Measurements from ENCODE around the gene YAF2.
"Not testable (repeated sequence)": the region's sequence is repeated elsewhere in the genome, so short reads cannot be mapped to it uniquely, and the experiment has no call there.

The YAF2 gene

DNA sequence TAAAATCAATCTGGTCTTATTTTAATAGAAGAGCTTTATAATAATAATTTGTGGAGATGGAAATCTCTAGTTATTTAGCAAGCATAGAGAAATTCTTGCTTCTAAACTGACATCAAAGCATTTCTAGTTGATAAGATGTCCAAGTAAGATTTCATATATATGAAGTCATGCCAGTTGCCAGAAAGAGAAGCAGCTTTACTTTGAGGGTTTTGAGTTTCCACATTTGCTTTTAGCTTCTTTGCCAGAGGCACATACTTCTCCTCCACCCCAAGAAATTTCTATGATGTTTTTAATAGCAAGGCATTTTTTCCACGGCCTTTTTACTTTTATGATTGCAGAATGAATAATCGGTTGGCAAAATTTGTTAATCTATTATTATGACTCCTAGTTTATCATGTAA lies 24.2 kb upstream of the YAF2 start:
- Mint-ChIP-seq H3K36me3 (ENCODE audit: low read depth) (no peaks in the 10 kb centered on the region), H3K27ac (no peak overlapping the region), H3K27me3 (ENCODE audit: low read depth, poor library complexity) (no peaks in the 10 kb centered on the region), H3K4me1 (peaks cover 2% of the 10 kb centered on the region), H3K9me3 (no peaks in the 10 kb centered on the region), H3K4me3 (no peak overlapping the region)
- DNase-seq, result no peak
- TF ChIP-seq, protein P1, sequence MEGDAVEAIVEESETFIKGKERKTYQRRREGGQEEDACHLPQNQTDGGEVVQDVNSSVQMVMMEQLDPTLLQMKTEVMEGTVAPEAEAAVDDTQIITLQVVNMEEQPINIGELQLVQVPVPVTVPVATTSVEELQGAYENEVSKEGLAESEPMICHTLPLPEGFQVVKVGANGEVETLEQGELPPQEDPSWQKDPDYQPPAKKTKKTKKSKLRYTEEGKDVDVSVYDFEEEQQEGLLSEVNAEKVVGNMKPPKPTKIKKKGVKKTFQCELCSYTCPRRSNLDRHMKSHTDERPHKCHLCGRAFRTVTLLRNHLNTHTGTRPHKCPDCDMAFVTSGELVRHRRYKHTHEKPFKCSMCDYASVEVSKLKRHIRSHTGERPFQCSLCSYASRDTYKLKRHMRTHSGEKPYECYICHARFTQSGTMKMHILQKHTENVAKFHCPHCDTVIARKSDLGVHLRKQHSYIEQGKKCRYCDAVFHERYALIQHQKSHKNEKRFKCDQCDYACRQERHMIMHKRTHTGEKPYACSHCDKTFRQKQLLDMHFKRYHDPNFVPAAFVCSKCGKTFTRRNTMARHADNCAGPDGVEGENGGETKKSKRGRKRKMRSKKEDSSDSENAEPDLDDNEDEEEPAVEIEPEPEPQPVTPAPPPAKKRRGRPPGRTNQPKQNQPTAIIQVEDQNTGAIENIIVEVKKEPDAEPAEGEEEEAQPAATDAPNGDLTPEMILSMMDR (IDR thresholded peaks at IDR 0.05), result no peak

DNA sequence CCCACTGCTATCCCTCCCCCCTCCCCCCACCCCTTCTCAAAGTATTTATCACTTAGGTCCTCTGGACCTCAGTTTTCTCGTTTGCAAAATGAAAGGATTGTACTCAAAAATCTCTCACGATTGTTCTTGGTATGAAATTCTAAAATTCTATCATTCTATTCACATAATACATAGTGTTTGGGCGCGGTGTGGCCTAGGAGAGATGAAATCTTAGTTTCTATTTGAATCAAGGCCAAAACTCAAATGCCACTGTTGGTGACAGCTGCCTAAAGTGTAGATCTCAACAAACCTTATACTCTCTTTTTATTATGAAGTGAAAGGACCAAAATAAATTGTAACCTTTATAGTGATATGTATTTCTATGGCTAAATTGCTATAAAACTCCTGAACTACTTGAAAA lies 23.7 kb upstream of the YAF2 start:
- Mint-ChIP-seq H3K9me3 (no peaks in the 10 kb centered on the region), H3K36me3 (ENCODE audit: low read depth) (no peaks in the 10 kb centered on the region), H3K4me3 (no peak overlapping the region), H3K27me3 (ENCODE audit: low read depth, poor library complexity) (no peaks in the 10 kb centered on the region), H3K4me1 (no peaks in the 10 kb centered on the region), H3K27ac (no peak overlapping the region)
- TF ChIP-seq, protein P1 (IDR thresholded peaks at IDR 0.05), result no peak
- no peak for DNase-seq

DNA sequence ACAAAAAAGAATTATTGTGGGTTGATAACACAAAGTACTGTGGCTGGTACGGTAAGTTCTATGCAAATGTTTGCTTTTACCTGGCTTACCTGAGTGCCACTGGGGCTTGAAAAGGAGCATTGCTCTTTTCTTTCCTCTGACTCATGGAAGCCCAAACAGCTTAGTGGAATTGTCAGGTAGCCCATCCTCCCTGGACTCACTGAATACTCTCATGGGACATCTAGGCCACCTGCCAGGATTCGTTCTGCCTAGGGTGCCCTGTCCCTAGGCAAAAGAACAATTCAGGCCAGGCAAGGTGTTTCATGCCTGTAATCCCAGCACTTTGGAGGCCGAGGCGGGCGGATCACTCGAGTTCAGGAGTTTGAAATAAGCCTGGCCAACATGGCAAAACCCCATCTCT lies 22.5 kb upstream of the YAF2 start:
- no peaks in the 10 kb centered on the region for H3K27me3 Mint-ChIP-seq (ENCODE audit: low read depth, poor library complexity)
- H3K4me3 Mint-ChIP-seq, result no peak overlapping the region
- DNase-seq, result no peak
- H3K36me3 Mint-ChIP-seq (ENCODE audit: low read depth), result no peaks in the 10 kb centered on the region
- TF ChIP-seq, protein P1 (IDR thresholded peaks at IDR 0.05), result no peak
- H3K9me3 Mint-ChIP-seq, result no peaks in the 10 kb centered on the region
- H3K27ac Mint-ChIP-seq, result no peak overlapping the region
- H3K4me1 Mint-ChIP-seq, result no peaks in the 10 kb centered on the region

DNA sequence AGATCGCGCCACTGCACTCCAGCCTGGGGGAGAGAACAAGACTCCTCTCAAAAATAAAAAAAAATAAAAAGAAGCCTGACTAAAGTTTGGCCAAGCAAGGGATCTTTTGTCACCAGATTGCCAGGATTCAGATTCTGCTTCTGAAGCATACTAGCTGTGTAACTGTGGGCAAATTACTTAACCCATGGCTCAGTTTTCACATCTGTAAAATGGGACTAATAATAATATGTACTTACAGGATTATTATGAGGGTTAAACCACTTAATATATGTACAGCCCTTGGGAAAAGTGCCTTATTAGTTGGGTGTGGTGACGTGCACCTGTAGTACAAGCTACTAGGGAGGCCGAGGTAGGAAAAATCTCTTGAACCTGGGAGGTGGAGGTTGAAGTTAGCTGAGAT lies 21.7 kb upstream of the YAF2 start:
- peaks cover 3% of the 10 kb centered on the region for H3K9me3 Mint-ChIP-seq
- H3K4me3 Mint-ChIP-seq, result no peak overlapping the region
- TF ChIP-seq, protein P1 (IDR thresholded peaks at IDR 0.05), result no peak
- H3K27me3 Mint-ChIP-seq (ENCODE audit: low read depth, poor library complexity), result no peaks in the 10 kb centered on the region
- DNase-seq, result no peak
- H3K36me3 Mint-ChIP-seq (ENCODE audit: low read depth), result no peaks in the 10 kb centered on the region
- no peaks in the 10 kb centered on the region for H3K4me1 Mint-ChIP-seq
- peak overlapping the region; percentile 43 for H3K27ac Mint-ChIP-seq

- H3K9me3 Mint-ChIP-seq, result peaks cover 21% of the 10 kb centered on the region
- peaks cover 8% of the 10 kb centered on the region for H3K27me3 Mint-ChIP-seq (ENCODE audit: low read depth, poor library complexity)
- DNase-seq, result no peak
- H3K36me3 Mint-ChIP-seq (ENCODE audit: low read depth), result peaks cover 5% of the 10 kb centered on the region
- H3K4me3 Mint-ChIP-seq, result no peak overlapping the region
- no peaks in the 10 kb centered on the region for H3K4me1 Mint-ChIP-seq
- no peak overlapping the region for H3K27ac Mint-ChIP-seq
- TF ChIP-seq, protein P1 (IDR thresholded peaks at IDR 0.05), result no peak
These were observed 17.8 kb upstream of the YAF2 start for GRCh38 chr12:42255866-42256261.

DNA sequence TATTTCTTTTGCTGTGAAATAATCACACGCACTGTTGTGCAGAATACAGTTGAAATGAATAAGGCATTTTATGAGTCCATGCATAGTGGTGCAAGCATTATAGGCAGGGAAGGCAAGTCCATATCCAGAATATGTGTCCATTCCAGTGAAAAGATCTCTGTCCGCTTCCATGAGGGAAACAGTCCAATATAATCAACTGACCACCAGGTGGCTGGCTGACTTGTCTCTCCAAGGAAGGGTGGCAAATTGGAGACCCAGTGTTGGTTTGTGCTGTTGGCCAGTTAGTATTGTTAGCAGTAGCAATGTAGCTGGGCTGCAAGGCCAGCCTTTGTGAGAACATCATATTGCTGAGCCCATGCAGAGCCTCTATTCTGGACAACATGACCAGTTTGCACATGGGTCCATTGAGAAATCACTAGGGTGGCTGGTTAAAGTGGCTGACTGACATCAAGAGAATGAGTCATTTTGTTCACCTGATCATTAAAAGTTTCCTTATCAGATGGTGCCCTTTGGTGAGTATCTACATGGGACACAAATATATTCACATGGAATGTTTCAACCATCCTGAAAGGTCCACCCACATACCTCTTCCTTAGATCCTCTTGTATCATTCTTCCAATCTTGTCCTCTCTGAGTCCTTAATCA lies 17.3 kb upstream of the YAF2 start:
- no peak for DNase-seq
- no peak overlapping the region for H3K4me3 Mint-ChIP-seq
- TF ChIP-seq, protein P1 (IDR thresholded peaks at IDR 0.05), result no peak

DNA sequence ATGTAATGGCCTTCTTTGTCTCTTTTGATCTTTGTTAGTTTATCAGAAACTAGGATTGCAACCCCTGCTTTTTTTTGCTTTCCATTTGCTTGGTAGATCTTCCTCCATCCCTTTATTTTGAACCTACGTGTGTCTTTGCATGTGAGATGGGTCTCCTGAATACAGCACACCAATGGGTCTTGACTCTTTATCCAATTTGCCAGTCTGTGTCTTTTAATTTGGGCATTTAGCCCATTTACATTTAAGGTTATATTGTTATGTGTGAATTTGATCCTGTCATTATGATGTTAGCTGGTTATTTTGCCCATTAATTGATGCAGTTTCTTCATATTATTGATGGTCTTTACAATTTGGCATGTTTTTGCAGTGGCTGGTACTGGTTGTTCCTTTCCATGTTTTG lies 14.6 kb upstream of the YAF2 start:
- peaks cover 21% of the 10 kb centered on the region for H3K9me3 Mint-ChIP-seq
- peaks cover 23% of the 10 kb centered on the region for H3K27me3 Mint-ChIP-seq (ENCODE audit: low read depth, poor library complexity)
- H3K4me1 Mint-ChIP-seq; DNase-seq; H3K36me3 Mint-ChIP-seq (ENCODE audit: low read depth); H3K4me3 Mint-ChIP-seq; H3K27ac Mint-ChIP-seq: not testable (repeated sequence)

More for the DNA sequence above, 17.3 kb upstream of the YAF2 start:
- H3K27ac Mint-ChIP-seq, result no peak overlapping the region
- H3K27me3 Mint-ChIP-seq (ENCODE audit: low read depth, poor library complexity), result peaks cover 12% of the 10 kb centered on the region
- peaks cover 21% of the 10 kb centered on the region for H3K9me3 Mint-ChIP-seq
- H3K4me1 Mint-ChIP-seq, result no peaks in the 10 kb centered on the region
- H3K36me3 Mint-ChIP-seq (ENCODE audit: low read depth), result peaks cover 5% of the 10 kb centered on the region

DNA sequence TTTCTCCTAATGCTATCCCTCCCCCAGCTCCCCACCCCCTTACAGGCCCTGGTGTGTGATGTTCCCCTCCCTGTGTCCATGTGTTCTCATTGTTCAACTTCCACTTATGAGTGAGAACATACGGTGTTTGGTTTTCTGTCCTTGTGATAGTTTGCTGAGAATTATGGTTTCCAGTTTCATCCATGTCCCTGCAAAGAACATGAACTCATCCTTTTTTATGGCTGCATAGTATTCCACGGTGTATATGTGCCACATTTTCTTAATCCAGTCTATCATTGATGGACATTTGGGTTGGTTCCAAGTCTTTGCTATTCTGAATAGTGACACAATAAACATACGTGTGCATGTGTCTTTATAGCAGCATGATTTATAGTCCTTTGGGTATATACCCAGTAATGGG lies 11.0 kb upstream of the YAF2 start:
- H3K4me3 Mint-ChIP-seq; H3K36me3 Mint-ChIP-seq (ENCODE audit: low read depth); H3K27ac Mint-ChIP-seq; DNase-seq; H3K4me1 Mint-ChIP-seq: not testable (repeated sequence)
- Mint-ChIP-seq H3K27me3 (ENCODE audit: low read depth, poor library complexity) (peaks cover 23% of the 10 kb centered on the region), H3K9me3 (peaks cover 18% of the 10 kb centered on the region)
